Measurements from ENCODE around the gene ANO5. TPM values are rescaled to one million over a fixed set of nuclear protein-coding genes. Genes with fewer than 3 reads are reported as not detected.
"Not testable (repeated sequence)": the region's sequence is repeated elsewhere in the genome, so short reads cannot be mapped to it uniquely, and the experiment has no call there.

The ANO5 gene
- total RNA-seq, 1 donor from 2014 or later, result 68.9 TPM

DNA sequence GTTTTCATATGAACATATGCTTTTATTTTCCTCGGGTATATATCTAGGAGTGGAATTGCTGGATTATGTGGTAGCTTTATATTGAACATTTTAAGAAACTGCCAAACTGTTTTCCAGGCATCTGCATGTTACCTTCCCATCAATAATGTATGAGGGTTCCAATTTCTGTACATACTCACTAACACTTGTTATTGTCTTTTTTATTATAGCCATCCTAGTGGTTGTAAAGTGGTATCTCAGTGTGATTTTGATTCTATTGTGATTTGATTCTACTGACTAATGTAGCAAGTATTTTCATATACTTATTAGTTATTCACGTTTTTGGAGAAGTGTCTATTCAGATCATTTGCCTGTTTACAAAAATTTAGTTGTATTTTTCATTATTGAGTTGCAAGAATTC is 2.0 kb downstream of the ANO5 start:
- no peak for DNase-seq
- no peak for ATAC-seq (ENCODE audit: poor library complexity)
- intact Hi-C loops (cut with DNase I), result no loop called here

DNA sequence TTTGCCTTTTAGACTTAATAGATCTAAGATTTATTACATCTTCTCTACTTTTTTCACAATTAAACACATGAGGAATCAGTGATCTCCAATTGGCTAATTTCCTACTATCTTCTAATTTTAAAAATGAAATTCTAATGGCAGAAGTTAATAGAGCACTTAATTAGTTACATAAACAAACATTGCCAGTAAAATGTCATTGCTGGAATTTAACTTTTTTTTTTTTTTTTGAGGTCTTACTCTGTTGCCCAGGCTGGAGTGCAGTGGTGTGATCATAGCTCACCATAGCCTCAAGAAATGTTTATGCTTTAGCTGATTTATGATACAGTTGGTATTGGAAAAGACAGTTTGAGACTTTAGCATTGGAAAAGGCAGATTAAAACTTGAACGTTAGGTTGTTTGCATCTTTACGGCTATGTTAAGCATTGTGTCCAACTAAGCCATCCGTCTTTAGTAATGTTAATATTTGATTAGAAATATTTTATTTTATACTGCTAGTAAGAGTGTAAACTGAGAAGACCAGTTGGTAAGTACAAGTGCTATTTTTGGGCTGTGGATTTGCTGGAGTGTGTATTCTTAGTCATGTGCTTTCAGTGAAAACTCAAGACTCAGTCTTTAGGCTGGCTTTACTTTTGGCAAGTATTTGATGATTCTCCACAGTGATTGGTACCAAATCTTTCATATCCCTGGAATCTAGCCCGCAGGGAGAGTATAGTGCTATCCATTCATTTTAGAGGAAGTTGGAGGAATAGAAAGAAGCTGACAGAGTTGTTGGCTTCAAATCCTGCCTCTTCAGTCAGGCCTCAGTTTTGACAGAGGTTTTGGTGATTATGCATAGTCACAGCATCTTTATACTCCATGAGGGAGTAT is 4.5 kb downstream of the ANO5 start:
- ATAC-seq (ENCODE audit: poor library complexity), result no peak
- intact Hi-C loops (cut with DNase I), result no loop called here
- no peak for DNase-seq

DNA sequence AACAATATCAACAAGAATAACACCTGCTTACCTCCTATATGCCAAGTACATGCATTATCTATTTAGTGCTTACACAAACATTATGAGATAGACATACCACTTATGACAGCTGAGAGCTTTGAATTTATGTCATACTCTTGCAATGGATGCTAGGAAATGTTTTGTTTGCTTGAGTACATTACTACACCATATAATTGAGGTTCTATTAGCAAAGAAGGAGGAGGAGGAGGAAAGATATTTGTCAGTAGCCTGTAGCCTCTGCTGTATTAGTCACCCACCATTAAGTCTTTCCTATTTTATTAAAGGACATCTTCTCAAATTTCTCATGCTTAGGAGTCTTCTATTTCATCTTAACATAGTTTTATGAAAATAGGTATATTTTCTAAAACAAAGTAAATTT is 6.4 kb downstream of the ANO5 start:
- DNase-seq (no peak), ATAC-seq (ENCODE audit: poor library complexity) (no peak)
- intact Hi-C loops (cut with DNase I), result no loop called here

DNA sequence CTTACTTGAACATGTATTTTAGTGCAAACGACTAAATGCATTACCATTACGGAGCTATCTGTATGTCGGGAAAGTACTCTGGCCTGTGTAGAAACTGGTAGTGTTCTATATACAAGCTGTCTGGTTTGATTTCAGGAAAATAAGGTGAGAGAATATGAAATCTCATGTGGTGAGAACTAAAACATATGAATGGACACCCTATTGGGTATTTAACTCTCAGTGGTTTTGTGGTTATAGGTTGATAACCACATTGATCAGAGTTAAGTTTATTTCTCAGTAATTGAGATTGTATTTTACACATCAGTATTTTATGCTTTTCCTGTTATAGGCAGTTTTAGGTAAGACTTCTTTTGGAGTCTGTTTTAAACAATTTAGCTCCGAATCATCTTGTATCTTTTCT is 10.4 kb downstream of the ANO5 start:
- intact Hi-C loops (cut with DNase I), result no loop called here
- ATAC-seq (ENCODE audit: poor library complexity) (no peak), DNase-seq (no peak)

DNA sequence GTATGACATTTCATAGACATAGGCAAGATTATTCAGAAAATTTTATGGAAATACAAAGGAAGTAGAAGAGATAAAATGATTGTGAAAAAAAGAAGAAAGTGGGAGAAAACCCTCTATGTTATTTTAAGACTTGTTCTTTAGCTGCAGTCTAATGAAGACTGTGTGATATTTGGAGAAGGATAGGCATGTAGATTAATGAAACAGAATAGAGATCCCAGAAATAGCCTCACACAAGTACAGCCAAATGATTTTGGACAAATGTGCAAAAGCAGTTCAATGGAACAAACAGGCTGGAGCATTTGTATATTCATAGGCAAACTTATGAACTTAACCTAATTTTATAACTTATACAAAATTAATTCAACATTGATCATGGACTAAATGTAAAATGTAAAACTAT is 14.3 kb downstream of the ANO5 start:
- no peak for DNase-seq
- intact Hi-C loops (cut with DNase I), result no loop called here
- ATAC-seq (ENCODE audit: poor library complexity), result peak; percentile 77

DNA sequence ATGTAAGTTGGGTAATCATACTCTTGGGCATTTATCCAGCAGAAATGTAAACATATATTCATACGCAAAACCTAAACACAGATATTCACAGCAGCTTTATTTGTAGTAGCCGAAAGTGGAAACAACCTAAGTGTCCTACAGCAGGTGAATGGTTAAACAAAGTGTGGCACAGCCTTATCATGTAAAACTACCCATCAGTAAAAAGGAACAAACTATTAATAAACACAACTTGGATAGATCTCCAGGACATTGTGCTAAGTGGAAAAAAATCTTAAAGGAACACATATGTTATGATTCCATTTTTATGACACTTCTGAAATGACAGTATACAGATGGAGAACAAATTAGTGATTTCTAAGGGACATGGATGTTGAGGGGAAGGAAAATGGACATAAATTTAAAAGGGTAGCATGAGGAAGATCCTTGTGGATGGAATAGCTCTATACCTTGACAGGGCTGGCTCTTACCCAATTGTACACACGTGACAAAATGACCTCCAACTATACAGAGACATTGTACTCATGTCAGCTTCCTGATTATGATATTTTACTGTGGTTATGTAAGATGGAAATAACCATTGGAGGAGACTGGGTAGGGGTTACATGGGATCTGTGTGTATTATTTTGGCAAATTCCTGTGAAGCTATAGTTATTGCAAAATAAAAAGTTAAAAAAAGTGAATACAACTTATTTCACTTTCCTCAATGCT is 15.4 kb downstream of the ANO5 start:
- intact Hi-C loops (cut with DNase I), result no loop called here
- peak; percentile 82 for ATAC-seq (ENCODE audit: poor library complexity)
- no peak for DNase-seq

DNA sequence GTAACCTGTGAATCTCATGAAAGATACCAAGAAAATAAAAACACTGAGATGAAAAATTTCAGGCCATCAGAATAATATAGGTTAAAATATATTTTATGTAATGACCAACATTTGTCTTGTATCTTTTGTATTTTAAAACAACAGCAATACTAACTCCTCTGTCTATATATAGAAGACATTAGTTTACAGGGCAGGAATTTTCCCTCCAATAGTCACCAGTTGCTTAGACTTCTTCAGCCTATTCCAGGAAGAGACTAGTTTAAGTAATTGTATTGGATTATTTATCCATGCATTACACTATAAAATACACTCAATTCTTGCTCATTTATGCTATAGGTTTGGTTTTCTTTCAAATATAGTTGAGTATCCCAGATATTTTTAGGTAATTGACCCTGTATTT is 24.1 kb downstream of the ANO5 start:
- DNase-seq (no peak), ATAC-seq (ENCODE audit: poor library complexity) (no peak)
- intact Hi-C loops (cut with DNase I), result no loop called here

DNA sequence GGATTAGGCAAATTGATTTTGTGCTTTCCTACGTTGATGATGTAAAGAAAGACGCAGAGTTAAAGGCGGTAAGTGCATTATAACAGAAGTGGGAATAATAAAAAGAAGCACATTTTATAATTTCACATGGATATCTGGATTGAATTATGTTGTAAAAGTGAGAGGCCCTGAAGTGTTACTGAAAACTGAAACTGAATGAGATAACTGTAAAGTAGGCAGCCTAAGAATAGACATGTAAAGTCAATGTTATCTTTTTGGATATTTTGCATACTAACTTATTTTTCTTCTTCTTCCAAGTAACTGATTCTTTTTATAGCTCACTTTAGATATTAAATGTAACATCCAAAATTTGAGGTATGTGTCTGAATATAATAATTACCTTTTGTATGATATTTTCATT is 28.3 kb downstream of the ANO5 start:
- no peak for DNase-seq
- intact Hi-C loops (cut with DNase I), result no loop called here
- peak; percentile 62 for ATAC-seq (ENCODE audit: poor library complexity)

DNA sequence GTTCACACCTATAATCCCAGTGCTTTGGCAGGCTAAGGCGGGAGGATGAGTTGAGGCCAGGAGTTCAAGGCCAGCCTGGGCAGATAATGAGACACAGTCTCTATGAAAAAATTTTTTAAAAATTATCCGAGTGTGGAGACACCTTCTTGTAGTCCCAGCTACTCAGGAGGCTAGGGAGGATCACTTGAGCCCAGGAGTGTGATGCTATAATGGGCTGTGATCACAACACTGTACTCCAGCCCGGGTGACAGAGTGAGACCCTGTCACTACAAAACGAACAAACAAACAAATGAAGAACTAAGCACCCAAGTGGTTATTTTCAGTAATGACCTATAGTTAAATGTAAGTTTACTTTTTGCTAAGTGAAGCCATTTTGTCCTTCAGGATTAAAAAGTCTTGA is 32.3 kb downstream of the ANO5 start:
- intact Hi-C loops (cut with DNase I), result no loop called here
- ATAC-seq (ENCODE audit: poor library complexity) (no peak), DNase-seq (no peak)

DNA sequence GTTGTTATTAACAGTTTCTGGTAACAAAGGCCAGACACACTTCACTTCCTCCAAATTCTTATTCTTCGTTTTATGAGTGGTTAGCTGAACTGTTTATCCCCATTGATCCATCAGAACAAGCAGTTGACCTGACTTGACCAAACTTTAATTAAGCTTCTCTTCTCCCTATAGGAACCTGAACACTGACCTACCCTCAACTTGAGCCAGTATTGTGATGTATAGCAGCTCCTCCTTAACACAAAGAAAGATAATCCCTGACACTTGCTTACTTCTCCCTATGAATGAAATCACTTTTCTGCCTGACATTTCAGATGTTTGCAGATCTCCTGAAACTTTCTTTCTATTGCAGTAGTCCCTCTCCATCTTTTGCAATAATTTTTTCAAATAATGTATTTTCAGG is 41.9 kb downstream of the ANO5 start:
- intact Hi-C loops (cut with DNase I), result no loop called here

DNA sequence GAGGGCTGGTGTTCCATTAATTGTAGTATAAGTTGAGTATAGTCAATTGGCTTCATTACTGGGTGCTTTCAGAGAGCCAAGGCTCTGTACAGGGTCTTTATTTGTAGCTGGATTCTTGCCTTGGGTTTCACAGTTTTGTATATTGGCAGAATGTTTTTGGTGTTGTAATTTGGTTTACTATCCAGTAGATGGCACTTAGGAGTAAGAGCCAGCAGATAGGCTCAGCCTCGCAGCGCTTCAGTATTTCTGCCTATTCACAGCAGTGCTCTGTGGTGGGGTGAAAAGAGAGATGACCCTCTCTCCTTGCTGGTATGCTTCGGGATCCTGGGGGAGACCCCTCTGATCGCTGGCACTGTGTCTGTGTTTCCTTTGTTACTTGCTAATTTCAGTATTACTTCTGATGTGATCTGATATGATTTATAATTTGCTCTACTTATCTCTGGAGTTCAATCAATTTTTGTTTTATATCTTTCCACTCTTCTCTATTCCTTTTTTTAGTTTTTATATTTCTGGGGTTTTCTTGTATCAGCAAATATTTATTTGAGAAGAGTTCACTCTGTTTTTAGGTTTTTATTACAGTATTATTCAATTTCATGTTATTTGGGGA is 52.2 kb downstream of the ANO5 start:
- DNase-seq (peak; percentile 35), ATAC-seq (ENCODE audit: poor library complexity) (peak; percentile 77)
- intact Hi-C loops (cut with DNase I), result no loop called here

More for the DNA sequence above, 41.9 kb downstream of the ANO5 start:
- no peak for ATAC-seq (ENCODE audit: poor library complexity)
- DNase-seq, result no peak

DNA sequence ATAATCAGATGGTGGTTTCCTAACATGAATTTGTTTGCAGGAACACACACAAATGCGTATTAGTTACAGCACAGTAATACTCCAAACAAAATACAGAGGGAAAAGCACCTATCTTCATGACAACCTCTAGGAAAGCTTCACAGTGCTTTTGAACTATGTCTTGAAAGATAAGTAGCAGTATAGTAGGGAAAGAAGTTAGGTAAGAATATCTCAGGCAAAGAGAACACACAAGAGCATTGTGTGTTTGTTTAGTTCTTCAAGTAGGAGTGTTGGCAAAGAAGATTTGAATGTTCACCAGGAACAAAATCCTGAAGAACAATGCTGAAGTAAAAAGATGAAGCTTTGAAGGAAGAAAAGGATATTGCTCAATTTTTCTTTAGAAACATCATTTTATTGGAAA is 54.1 kb downstream of the ANO5 start:
- ATAC-seq (ENCODE audit: poor library complexity) (no peak), DNase-seq (no peak)
- intact Hi-C loops (cut with DNase I), result no loop called here

DNA sequence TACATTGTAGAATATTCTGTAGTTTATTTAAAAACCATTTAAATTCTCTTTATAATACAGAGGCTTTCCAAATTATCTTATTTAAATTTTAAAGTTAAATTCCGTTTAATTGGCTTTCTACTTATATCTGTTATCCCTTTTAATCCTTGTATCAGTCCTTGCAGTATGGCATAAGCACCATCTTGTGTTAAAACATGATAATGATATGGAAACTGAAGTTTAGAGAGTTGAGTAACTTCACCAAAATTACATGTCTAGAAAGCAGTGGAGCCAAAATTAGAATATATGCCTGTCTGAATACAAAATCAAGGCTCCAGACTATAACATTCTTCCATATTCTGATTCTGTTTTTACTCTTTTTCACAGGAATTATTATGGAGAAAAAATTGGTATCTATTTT is 57.0 kb downstream of the ANO5 start:
- DNase-seq (no peak), ATAC-seq (ENCODE audit: poor library complexity) (no peak)
- intact Hi-C loops (cut with DNase I), result no loop called here

DNA sequence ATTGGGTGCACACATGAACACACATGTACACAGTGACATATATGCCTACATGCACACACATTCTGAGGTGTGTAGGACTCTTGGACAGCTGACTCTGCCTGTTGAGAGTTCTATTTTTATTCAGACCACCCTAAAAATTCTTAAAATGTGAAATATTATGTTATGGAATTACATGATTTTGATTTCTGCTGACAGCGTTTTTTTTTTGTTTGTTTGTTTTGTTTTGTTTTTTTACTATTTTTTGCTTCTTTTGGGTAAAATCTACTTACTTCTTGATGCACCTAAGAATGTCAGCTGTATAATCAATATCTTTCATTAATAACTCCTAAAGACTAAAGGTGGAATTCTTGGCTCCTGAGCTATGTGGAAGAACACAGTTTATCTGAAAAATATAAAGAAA is 64.0 kb downstream of the ANO5 start:
- DNase-seq, result no peak
- intact Hi-C loops (cut with DNase I), result no loop called here
- no peak for ATAC-seq (ENCODE audit: poor library complexity)

DNA sequence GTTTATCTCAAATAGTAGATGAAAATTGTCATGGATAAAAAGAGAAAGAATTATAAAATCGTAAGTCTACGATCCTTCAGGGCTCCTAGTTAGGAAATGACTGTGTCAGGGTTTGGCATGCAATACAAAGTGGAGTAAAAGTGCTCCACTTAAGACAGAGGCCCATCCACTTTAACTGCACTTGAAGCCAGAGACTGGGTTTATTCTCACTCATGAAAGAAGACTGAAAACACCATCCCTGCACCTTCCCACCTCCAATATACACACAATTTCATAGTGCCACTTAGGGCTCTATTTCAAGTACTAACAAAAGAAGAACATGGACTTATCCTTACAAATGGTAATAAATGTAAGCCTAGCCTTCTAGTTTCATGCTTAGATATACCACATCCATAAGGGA is 70.7 kb downstream of the ANO5 start:
- DNase-seq (no peak), ATAC-seq (ENCODE audit: poor library complexity) (no peak)
- intact Hi-C loops (cut with DNase I), result no loop called here

DNA sequence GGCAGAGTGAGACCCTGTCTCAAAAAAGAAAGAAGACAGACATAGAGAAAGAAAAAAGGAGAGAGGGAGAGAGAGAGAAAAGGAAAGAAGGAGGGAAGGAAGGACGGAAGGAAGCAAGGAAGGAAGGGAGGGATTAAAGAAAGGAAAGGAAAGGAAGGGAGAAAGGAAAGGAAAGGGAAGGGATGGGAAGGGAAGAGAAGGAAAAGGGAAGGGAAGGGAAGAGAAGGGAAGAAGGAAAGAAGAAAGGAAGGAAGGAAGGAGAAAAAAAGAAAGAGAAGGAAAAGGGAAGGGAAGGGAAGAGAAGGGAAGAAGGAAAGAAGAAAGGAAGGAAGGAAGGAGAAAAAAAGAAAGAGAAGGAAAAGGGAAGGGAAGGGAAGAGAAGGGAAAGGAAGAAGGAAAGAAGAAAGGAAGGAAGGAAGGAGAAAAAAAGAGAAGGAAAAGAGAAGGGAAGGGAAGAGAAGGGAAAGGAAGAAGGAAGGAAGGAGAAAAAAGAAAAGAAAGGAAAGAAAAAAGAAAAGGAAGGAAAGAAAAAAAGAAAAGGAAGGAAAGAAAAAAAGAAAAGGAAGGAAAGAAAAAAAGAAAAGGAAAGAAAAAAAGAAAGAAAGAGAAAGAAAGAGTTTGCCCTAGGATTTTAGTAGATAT is 76.2 kb downstream of the ANO5 start:
- intact Hi-C loops (cut with DNase I); DNase-seq; ATAC-seq (ENCODE audit: poor library complexity): not testable (repeated sequence)

DNA sequence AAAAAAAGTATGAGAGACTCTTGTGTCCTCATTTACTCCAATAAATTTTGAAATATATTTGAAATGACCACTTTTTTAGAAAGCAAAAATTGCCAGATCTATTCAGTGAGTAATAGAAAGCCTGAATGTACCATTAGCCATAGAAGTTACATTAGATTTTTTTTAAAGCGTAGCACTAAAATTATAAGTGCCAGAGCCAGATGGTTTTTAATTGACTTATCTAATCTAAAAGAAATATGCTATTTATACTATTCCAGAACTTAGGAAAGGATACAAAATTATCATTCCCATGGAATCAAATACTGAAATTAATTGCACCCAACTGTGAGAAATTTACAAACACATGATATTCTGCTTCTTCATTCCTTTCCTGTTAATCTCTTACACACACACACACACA is 80.9 kb downstream of the ANO5 start:
- ATAC-seq (ENCODE audit: poor library complexity) (no peak), DNase-seq (no peak)
- intact Hi-C loops (cut with DNase I), result no loop called here

DNA sequence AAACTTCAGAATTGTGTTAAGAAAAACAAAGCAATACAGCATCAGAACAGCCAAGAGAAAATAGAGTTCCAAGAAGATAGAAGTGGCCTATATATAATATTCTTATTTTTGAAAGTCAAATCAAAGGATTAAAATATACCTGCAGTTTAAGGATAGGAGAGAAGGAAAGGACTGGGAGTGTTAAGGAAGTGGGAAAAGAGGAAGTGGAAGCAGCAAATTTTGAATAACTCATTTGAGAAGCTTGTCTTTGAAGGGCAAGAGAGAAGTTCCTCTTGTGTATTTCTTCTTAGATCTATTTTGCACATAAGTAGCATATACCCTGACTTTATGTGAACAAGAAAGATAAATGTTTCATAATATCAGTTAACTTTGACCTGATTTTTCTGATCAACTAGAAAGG is 82.7 kb downstream of the ANO5 start:
- ATAC-seq (ENCODE audit: poor library complexity), result no peak
- intact Hi-C loops (cut with DNase I), result no loop called here
- DNase-seq, result no peak

DNA sequence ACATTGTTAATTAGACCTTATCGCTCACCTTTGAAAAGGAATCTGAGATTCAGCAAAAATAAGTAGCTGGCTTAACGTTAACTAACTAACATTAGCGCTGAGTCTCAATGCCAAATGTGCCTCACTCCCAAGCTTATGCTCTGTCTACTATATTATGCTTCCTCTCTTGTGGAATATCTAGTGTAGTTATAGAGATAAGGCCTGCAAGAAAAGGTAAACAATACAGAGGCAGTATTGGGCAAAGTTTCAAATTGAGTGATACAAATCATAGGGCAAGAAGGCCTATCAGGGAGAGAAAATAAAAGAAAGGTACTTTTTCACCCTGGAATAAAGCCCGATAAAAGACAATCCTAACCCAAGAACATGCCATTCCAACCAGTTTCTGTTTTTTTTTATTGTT is 83.7 kb downstream of the ANO5 start:
- DNase-seq (no peak), ATAC-seq (ENCODE audit: poor library complexity) (no peak)
- intact Hi-C loops (cut with DNase I), result no loop called here

Data from Right ventricle myocardium superior (tissue), 1 donor.